ENCODE results near the gene TTLL9.

Gene TTLL9

GRCh38 chr20:31954500-31954899, 84.1 kb downstream of the TTLL9 start:
- ATAC-seq, result no peak

DNA sequence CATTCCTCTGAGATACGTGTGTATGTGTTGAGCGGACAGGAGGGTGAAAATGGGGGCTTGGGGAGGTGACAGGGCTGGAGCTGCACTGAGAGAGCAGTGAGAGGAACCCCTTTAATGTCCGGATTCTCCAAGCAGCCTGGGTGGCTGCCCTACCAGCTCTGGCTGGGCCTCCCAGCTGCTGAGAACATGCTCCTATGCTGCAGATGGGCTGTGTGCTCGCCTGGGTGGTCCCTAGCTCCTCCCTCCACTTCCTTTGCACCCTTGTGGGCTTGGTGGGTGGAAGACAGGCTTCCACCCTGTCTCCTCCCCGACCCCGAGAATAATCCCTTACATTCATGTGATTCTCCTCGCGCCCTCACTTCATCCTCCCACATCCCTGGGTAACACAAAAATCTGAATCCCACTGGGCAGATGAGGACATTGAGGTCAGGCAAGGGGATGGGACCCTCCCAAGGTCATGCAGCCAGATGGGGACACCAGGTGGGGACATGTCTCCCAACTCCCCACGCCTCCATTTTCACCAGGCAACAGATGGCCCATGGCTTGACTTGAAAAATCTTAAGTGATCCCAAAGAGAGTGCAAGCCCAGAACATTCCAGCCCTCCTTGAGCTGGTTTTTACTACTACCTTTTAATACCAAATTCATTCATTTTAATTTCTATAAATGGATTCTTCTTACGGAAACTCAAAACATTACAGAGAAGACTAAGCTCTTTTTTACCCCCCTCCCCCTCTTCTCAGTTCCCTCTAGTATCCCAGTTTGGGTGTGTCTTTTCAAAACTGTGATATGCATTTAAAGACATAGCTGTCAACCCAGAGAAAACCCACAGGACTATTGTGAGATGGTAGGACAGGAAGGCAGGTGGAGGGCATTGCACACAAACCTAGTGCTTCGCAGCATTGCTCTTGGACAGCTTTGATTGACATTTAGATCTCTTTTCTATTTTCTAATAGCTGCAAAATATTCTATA, 86.4 kb downstream of the TTLL9 start:
- TF ChIP-seq ZNF565 (CRISPR knock-in tag; conservative IDR thresholded peaks at IDR 0.05; ENCODE audit: low read depth), result no peak
- TF ChIP-seq ZFP3 (CRISPR knock-in tag; IDR thresholded peaks at IDR 0.05), result no peak
- no peak for TF ChIP-seq ZNF8 (CRISPR knock-in tag; IDR thresholded peaks at IDR 0.05)
- no peak for TF ChIP-seq RARB (CRISPR knock-in tag; IDR thresholded peaks at IDR 0.05)
- no peak for TF ChIP-seq ZFP30 (CRISPR knock-in tag; IDR thresholded peaks at IDR 0.05)
- no peak for TF ChIP-seq ZNF70 (CRISPR knock-in tag; IDR thresholded peaks at IDR 0.05)
- no peak for TF ChIP-seq OSR1 (CRISPR knock-in tag; IDR thresholded peaks at IDR 0.05)
- TF ChIP-seq GLIS3 (CRISPR knock-in tag; IDR thresholded peaks at IDR 0.05), result no peak
- no peak for TF ChIP-seq ISL1 (CRISPR knock-in tag; IDR thresholded peaks at IDR 0.05)
- TF ChIP-seq, protein P1, sequence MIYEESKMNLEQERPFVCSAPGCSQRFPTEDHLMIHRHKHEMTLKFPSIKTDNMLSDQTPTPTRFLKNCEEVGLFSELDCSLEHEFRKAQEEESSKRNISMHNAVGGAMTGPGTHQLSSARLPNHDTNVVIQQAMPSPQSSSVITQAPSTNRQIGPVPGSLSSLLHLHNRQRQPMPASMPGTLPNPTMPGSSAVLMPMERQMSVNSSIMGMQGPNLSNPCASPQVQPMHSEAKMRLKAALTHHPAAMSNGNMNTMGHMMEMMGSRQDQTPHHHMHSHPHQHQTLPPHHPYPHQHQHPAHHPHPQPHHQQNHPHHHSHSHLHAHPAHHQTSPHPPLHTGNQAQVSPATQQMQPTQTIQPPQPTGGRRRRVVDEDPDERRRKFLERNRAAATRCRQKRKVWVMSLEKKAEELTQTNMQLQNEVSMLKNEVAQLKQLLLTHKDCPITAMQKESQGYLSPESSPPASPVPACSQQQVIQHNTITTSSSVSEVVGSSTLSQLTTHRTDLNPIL (CRISPR knock-in tag; IDR thresholded peaks at IDR 0.05; ENCODE audit: low read depth), result no peak
- no peak for TF ChIP-seq ZC3H10 (CRISPR knock-in tag; IDR thresholded peaks at IDR 0.05)
- TF ChIP-seq PPARA (CRISPR knock-in tag; IDR thresholded peaks at IDR 0.05; ENCODE audit: borderline replicate concordance), result no peak
- TF ChIP-seq, protein P2, sequence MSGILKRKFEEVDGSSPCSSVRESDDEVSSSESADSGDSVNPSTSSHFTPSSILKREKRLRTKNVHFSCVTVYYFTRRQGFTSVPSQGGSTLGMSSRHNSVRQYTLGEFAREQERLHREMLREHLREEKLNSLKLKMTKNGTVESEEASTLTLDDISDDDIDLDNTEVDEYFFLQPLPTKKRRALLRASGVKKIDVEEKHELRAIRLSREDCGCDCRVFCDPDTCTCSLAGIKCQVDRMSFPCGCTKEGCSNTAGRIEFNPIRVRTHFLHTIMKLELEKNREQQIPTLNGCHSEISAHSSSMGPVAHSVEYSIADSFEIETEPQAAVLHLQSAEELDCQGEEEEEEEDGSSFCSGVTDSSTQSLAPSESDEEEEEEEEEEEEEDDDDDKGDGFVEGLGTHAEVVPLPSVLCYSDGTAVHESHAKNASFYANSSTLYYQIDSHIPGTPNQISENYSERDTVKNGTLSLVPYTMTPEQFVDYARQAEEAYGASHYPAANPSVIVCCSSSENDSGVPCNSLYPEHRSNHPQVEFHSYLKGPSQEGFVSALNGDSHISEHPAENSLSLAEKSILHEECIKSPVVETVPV (CRISPR knock-in tag; IDR thresholded peaks at IDR 0.05), result no peak
- no peak for TF ChIP-seq PATZ1 (CRISPR knock-in tag; IDR thresholded peaks at IDR 0.05; ENCODE audit: borderline replicate concordance)
- no peak for TF ChIP-seq ESRRG (CRISPR knock-in tag; IDR thresholded peaks at IDR 0.05)
- no peak for TF ChIP-seq TSHZ2 (CRISPR knock-in tag; IDR thresholded peaks at IDR 0.05)
- no peak for TF ChIP-seq SNAI2 (CRISPR knock-in tag; IDR thresholded peaks at IDR 0.05)
- no peak for ATAC-seq

More at GRCh38 chr20:31954500-31954899, 84.1 kb downstream of the TTLL9 start:
- TF ChIP-seq ZFP3 (CRISPR knock-in tag; IDR thresholded peaks at IDR 0.05) (no peak), ZNF8 (CRISPR knock-in tag; IDR thresholded peaks at IDR 0.05) (no peak), RARB (CRISPR knock-in tag; IDR thresholded peaks at IDR 0.05) (no peak)
- TF ChIP-seq, protein P1 (CRISPR knock-in tag; IDR thresholded peaks at IDR 0.05; ENCODE audit: low read depth), result no peak

GRCh38 chr20:31962761-31963160, 92.3 kb downstream of the TTLL9 start:
- no peak for ATAC-seq
- TF ChIP-seq CSDC2 (CRISPR knock-in tag; IDR thresholded peaks at IDR 0.05), result no peak
- no peak for TF ChIP-seq BACH2 (CRISPR knock-in tag; IDR thresholded peaks at IDR 0.05; ENCODE audit: borderline replicate concordance)
- TF ChIP-seq ESRRG (CRISPR knock-in tag; IDR thresholded peaks at IDR 0.05), result no peak
- TF ChIP-seq, protein P1 (CRISPR knock-in tag; IDR thresholded peaks at IDR 0.05; ENCODE audit: low read depth), result no peak
- TF ChIP-seq PATZ1 (CRISPR knock-in tag; IDR thresholded peaks at IDR 0.05; ENCODE audit: borderline replicate concordance), result no peak
- no peak for TF ChIP-seq TSHZ2 (CRISPR knock-in tag; IDR thresholded peaks at IDR 0.05)
- TF ChIP-seq SNAI2 (CRISPR knock-in tag; IDR thresholded peaks at IDR 0.05), result no peak
- TF ChIP-seq ZNF8 (CRISPR knock-in tag; IDR thresholded peaks at IDR 0.05), result no peak
- no peak for TF ChIP-seq TOX (CRISPR knock-in tag; IDR thresholded peaks at IDR 0.05; ENCODE audit: borderline replicate concordance)
